ENCODE results near the gene SHOX.

The SHOX gene

GRCh38 chrX:636981-637659 lies 6.5 kb downstream of the SHOX start:
- no peak for TF ChIP-seq CTCF (IDR thresholded peaks at IDR 0.05; ENCODE audit: poor library complexity, severe bottlenecking)
- Histone ChIP-seq H3K27me3 (ENCODE audit: insufficient read depth, poor library complexity, severe bottlenecking) (peaks cover 85% of the 10 kb centered on the region), H3K4me3 (ENCODE audit: severe bottlenecking) (no peak overlapping the region), H3K4me1 (ENCODE audit: insufficient read depth, poor library complexity, severe bottlenecking) (no peaks in the 10 kb centered on the region), H3K9me3 (ENCODE audit: severe bottlenecking) (no peaks in the 10 kb centered on the region), H3K27ac (ENCODE audit: poor library complexity, severe bottlenecking) (no peak overlapping the region), H3K36me3 (ENCODE audit: low read depth) (no peaks in the 10 kb centered on the region)
- DNase-seq (ENCODE audit: low spot score), result no peak
- ATAC-seq (ENCODE audit: low read depth), result no peak

- no peak for DNase-seq (ENCODE audit: low spot score)
- H3K36me3 ChIP-seq (ENCODE audit: low read depth), result no peaks in the 10 kb centered on the region
- peaks cover 78% of the 10 kb centered on the region for H3K27me3 ChIP-seq (ENCODE audit: insufficient read depth, poor library complexity, severe bottlenecking)
- no peaks in the 10 kb centered on the region for H3K9me3 ChIP-seq (ENCODE audit: severe bottlenecking)
- H3K27ac ChIP-seq (ENCODE audit: poor library complexity, severe bottlenecking), result no peak overlapping the region
- no peak overlapping the region for H3K4me3 ChIP-seq (ENCODE audit: severe bottlenecking)
- H3K4me1 ChIP-seq (ENCODE audit: insufficient read depth, poor library complexity, severe bottlenecking), result no peaks in the 10 kb centered on the region
- ATAC-seq (ENCODE audit: low read depth), result no peak
- TF ChIP-seq CTCF (IDR thresholded peaks at IDR 0.05; ENCODE audit: poor library complexity, severe bottlenecking), result no peak
Observed at GRCh38 chrX:637660-638481, 7.3 kb downstream of the SHOX start.

GRCh38 chrX:638482-639131 lies 8.0 kb downstream of the SHOX start:
- no peaks in the 10 kb centered on the region for H3K36me3 ChIP-seq (ENCODE audit: low read depth)
- no peak overlapping the region for H3K27ac ChIP-seq (ENCODE audit: poor library complexity, severe bottlenecking)
- H3K4me1 ChIP-seq (ENCODE audit: insufficient read depth, poor library complexity, severe bottlenecking), result no peaks in the 10 kb centered on the region
- DNase-seq (ENCODE audit: low spot score) (no peak), ATAC-seq (ENCODE audit: low read depth) (no peak)
- peaks cover 70% of the 10 kb centered on the region for H3K27me3 ChIP-seq (ENCODE audit: insufficient read depth, poor library complexity, severe bottlenecking)
- no peak overlapping the region for H3K4me3 ChIP-seq (ENCODE audit: severe bottlenecking)
- H3K9me3 ChIP-seq (ENCODE audit: severe bottlenecking), result no peaks in the 10 kb centered on the region
- TF ChIP-seq CTCF (IDR thresholded peaks at IDR 0.05; ENCODE audit: poor library complexity, severe bottlenecking), result no peak

- Histone ChIP-seq H3K4me3 (ENCODE audit: severe bottlenecking) (no peak overlapping the region), H3K27ac (ENCODE audit: poor library complexity, severe bottlenecking) (no peak overlapping the region), H3K27me3 (ENCODE audit: insufficient read depth, poor library complexity, severe bottlenecking) (peaks cover 65% of the 10 kb centered on the region), H3K4me1 (ENCODE audit: insufficient read depth, poor library complexity, severe bottlenecking) (no peaks in the 10 kb centered on the region), H3K9me3 (ENCODE audit: severe bottlenecking) (no peaks in the 10 kb centered on the region), H3K36me3 (ENCODE audit: low read depth) (no peaks in the 10 kb centered on the region)
- ATAC-seq (ENCODE audit: low read depth), result no peak
- no peak for DNase-seq (ENCODE audit: low spot score)
- TF ChIP-seq CTCF (IDR thresholded peaks at IDR 0.05; ENCODE audit: poor library complexity, severe bottlenecking), result no peak
Observed at GRCh38 chrX:639151-639550, 8.6 kb downstream of the SHOX start.

Data from RWPE2 (cell line).